ENCODE results near the gene MAPK12. TPM values are rescaled to one million over a fixed set of nuclear protein-coding genes. Genes with fewer than 3 reads are reported as not detected.

The MAPK12 gene
- total and polyA plus RNA-seq, 10 of the 15 experiments (the other 5 are each of a cell fraction or from before 2014, with no cell fraction given) = 1.1 to 38.9 (median 16.3) TPM

DNA sequence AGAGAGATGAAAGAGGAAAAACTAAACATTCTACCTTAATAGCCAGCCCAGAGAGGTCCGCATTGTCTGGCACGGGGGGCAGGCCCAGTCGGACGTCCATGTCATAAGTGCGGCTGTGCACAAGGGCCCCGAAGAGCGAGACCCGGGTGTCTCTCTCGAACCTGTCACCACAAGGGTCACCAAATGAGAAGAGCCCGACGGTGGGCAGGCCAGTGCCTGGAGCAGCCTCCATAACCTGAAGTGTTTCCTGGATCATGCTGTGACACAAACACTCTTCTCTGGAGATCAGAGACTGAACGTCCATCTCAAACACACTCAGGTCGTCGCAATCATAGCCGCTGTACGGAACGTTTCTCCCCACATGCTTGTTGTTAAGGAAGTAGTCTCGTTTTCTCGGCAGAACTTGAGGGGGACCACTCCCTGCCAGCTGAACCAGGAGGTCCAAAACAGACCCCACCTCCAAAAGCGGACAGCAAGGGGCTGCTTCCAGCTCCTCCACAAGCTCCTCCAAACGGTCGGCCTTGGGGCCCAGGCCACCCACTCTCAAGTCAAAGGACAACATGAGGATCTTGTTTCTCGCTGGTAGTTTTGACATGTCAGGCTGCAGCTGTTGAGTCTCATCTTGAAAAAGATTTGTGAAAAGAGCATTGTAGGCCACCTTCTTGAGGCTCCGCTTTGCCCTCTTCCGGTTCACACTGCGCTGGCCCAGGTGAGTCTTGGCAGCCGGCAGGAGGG, 17.6 kb downstream of the MAPK12 start:
- ChIA-PET CTCF (interaction anchor here (0.6 to 3.1 kb wide), 7 partner anchors 28 to 377 kb away, joined by 3 to 19 read pairs (median 4); no protein-coding TSS in a partner anchor), RAD21 (ENCODE audit: unreplicated experiment) (interaction anchor here (1.1 to 1.7 kb wide), 4 partner anchors 98 to 377 kb away, joined by 3 to 4 read pairs (median 3); partner anchors contain the start of gene SCO2), SMC1A (ENCODE audit: uncharacterized antibody, unreplicated experiment) (interaction anchor here (1.0 to 2.9 kb wide), 4 partner anchors 29 to 254 kb away, joined by 3 to 11 read pairs (median 6); no protein-coding TSS in a partner anchor), POLR2A (interaction anchor here (0.8 to 1.4 kb wide), 5 partner anchors 7 to 318 kb away, joined by 3 to 4 read pairs (median 3); partner anchors contain the start of gene HDAC10)
- no peak for ATAC-seq
- intact Hi-C loops (cut with micrococcal nuclease; ENCODE audit: unreplicated experiment) = loop anchor here (5.0 to 10.0 kb wide), 2 partner anchors 231 to 378 kb away; partner anchors contain the start of gene SBF1
- Histone ChIP-seq H3K4me3 (peak overlapping the region; percentile 83), H3K9ac (ENCODE audit: control insufficient read depth, insufficient read depth, low read length) (peak overlapping the region; percentile 90), H3K36me3 (ENCODE audit: control insufficient read depth in 2 of 2, insufficient read depth in 2 of 2, low read length in 1 of 2) (peaks cover 9 to 20% of the 10 kb centered on the region in 2 experiments; a peak in 3 of 4 replicates), H3K4me2 (ENCODE audit: control insufficient read depth, insufficient read depth) (peak overlapping the region; percentile 98), H3K79me2 (ENCODE audit: control insufficient read depth, insufficient read depth, low read length) (peaks cover 55% of the 10 kb centered on the region), H3K27me3 (replicated peaks in 1 of 2; ENCODE audit: control insufficient read depth in 2 of 2, insufficient read depth in 2 of 2, low read length in 1 of 2) (no peaks in the 10 kb centered on the region), H3K4me1 (ENCODE audit: control insufficient read depth, insufficient read depth, low read length) (peaks cover 16% of the 10 kb centered on the region), H3K9me3 (replicated peaks; ENCODE audit: control insufficient read depth, insufficient read depth, low read length) (no peaks in the 10 kb centered on the region), H2AFZ (ENCODE audit: control insufficient read depth, low read depth, low read length) (peak overlapping the region; percentile 90), H3K27ac (ENCODE audit: control insufficient read depth, insufficient read depth) (peak overlapping the region; percentile 71), H4K20me1 (ENCODE audit: control insufficient read depth, insufficient read depth) (no peaks in the 10 kb centered on the region; the same call in none of the 2 replicates)
- 1% methylated on average over 27 of the region's 27 CpGs for WGBS (ENCODE audit: insufficient coverage, insufficient replicate concordance, low lambda C conversion rate, missing lambda C conversion rate)
- DNase-seq (ENCODE audit: low read depth, low spot score) = no peak
- in situ Hi-C loops (cut with MboI) = no loop called here
- BruUV-seq (replicated peaks) = no TSS peak
- FAIRE-seq = no peak
- no peak for TF ChIP-seq NR2F1 (conservative IDR thresholded peaks at IDR 0.05)
- no peak for TF ChIP-seq CREB1 (IDR thresholded peaks at IDR 0.05; ENCODE audit: low read depth)

- no peak overlapping the region for H3K27ac ChIP-seq (ENCODE audit: control insufficient read depth, insufficient read depth)
- peaks cover 9 to 19% of the 10 kb centered on the region in 2 experiments; a peak in 3 of 4 replicates for H3K36me3 ChIP-seq (ENCODE audit: control insufficient read depth in 2 of 2, insufficient read depth in 2 of 2, low read length in 1 of 2)
- ChIA-PET POLR2A (interaction anchor here (0.7 to 1.2 kb wide), 4 partner anchors 8 to 398 kb away, joined by 3 to 5 read pairs (median 4); partner anchors contain the start of gene HDAC10), CTCF (interaction anchor here (0.5 to 3.8 kb wide), 11 partner anchors 8 to 379 kb away, joined by 3 to 24 read pairs (median 3); partner anchors contain the start of gene HDAC10), SMC1A (ENCODE audit: uncharacterized antibody, unreplicated experiment) (interaction anchor here (1.0 to 2.9 kb wide), 5 partner anchors 8 to 379 kb away, joined by 4 to 11 read pairs (median 5); partner anchors contain the start of gene HDAC10), RAD21 (ENCODE audit: unreplicated experiment) (interaction anchor here (0.6 to 1.7 kb wide), 5 partner anchors 9 to 460 kb away, joined by 3 to 4 read pairs (median 3); partner anchors contain the start of gene HDAC10)
- in situ Hi-C loops (cut with MboI) = no loop called here
- H3K79me2 ChIP-seq (ENCODE audit: control insufficient read depth, insufficient read depth, low read length) = peaks cover 55% of the 10 kb centered on the region
- BruUV-seq (replicated peaks) = no TSS peak
- 47% methylated on average over 14 of the region's 14 CpGs for WGBS (ENCODE audit: insufficient coverage, insufficient replicate concordance, low lambda C conversion rate, missing lambda C conversion rate)
- H3K9me3 ChIP-seq (replicated peaks; ENCODE audit: control insufficient read depth, insufficient read depth, low read length) = no peaks in the 10 kb centered on the region
- H3K4me3 ChIP-seq = peak overlapping the region; percentile 83
- FAIRE-seq (no peak), ATAC-seq (no peak), DNase-seq (ENCODE audit: low read depth, low spot score) (no peak)
- peak overlapping the region; percentile 98 for H3K4me2 ChIP-seq (ENCODE audit: control insufficient read depth, insufficient read depth)
- TF ChIP-seq JUND (IDR thresholded peaks at IDR 0.05; ENCODE audit: low read depth, low read length) (no peak), CHD4 (IDR thresholded peaks at IDR 0.05) (no peak)
- TF ChIP-seq, protein P1, sequence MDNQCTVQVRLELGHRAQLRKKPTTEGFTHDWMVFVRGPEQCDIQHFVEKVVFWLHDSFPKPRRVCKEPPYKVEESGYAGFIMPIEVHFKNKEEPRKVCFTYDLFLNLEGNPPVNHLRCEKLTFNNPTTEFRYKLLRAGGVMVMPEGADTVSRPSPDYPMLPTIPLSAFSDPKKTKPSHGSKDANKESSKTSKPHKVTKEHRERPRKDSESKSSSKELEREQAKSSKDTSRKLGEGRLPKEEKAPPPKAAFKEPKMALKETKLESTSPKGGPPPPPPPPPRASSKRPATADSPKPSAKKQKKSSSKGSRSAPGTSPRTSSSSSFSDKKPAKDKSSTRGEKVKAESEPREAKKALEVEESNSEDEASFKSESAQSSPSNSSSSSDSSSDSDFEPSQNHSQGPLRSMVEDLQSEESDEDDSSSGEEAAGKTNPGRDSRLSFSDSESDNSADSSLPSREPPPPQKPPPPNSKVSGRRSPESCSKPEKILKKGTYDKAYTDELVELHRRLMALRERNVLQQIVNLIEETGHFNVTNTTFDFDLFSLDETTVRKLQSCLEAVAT (IDR thresholded peaks at IDR 0.05) = 0 out of 2 replicates have a peak, but pooled peaks have one; percentile 68
- H3K9ac ChIP-seq (ENCODE audit: control insufficient read depth, insufficient read depth, low read length) = peak overlapping the region; percentile 10; the same call in 1 of the 2 replicates
- H3K27me3 ChIP-seq (replicated peaks in 1 of 2; ENCODE audit: control insufficient read depth in 2 of 2, insufficient read depth in 2 of 2, low read length in 1 of 2) = no peaks in the 10 kb centered on the region
- intact Hi-C loops (cut with micrococcal nuclease; ENCODE audit: unreplicated experiment) = loop anchor here (5.0 to 10.0 kb wide), 2 partner anchors 232 to 380 kb away; partner anchors contain the start of gene SBF1
- H2AFZ ChIP-seq (ENCODE audit: control insufficient read depth, low read depth, low read length) = no peak overlapping the region
- H3K4me1 ChIP-seq (ENCODE audit: control insufficient read depth, insufficient read depth, low read length) = peaks cover 10% of the 10 kb centered on the region
- no peaks in the 10 kb centered on the region; the same call in none of the 2 replicates for H4K20me1 ChIP-seq (ENCODE audit: control insufficient read depth, insufficient read depth)
These were observed 19.0 kb downstream of the MAPK12 start for GRCh38 chr22:50242406-50242949.
